Measurements from ENCODE around the gene IL6ST. TPM values are rescaled to one million over a fixed set of nuclear protein-coding genes. Genes with fewer than 3 reads are reported as not detected.

IL6ST gene
- total and polyA plus RNA-seq, 2 experiments from 2014 or later: 219 to 503 TPM

DNA sequence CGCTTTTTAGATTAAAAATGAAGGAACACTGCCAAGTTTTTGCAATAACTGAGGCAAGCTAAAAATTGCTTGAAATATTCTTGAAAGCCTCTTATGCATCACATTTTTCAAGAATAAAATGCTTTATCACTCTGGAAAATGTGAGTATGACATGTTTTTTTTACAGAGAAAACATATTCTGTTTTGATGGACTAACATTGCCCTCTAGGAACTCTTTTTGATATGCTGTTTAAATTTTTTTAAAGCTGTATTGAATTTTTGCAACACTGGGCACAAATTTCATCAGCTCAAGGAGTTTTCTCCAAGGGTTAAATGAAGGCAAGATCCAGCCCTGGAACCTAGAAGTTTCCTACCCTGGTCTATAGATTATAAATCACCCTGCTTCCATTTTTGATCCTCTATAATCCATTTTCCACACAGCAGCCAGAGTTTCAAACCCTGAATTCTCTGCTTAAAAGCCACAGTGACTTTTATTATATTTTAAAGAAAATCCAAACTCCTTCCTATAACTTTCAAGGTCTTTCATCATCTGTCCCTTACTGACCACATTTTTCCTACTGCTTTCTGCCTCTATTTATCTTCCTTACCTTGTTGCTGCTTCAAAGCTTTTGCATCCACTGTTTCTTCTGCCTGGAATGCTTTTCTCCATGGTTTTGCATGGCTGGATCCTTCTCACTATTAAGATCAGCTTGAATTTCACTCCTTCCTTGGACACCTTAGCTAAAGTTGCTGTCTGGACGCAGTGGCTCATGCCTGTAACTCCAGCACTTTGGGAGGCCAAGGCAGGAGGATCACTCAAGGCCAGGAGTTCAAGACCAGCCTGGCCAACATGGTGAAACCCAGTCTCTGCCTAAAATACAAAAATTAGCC is 82.7 kb downstream of the IL6ST start:
- Histone ChIP-seq H3K79me2 (no peaks in the 10 kb centered on the region), H3K9me2 (replicated peaks; ENCODE audit: insufficient read depth) (no peaks in the 10 kb centered on the region), H3K27ac (no peak overlapping the region), H3K4me3 (no peak overlapping the region), H3K9me3 (ENCODE audit: low read depth) (no peaks in the 10 kb centered on the region), H2AFZ (no peak overlapping the region), H3K36me3 (replicated peaks; ENCODE audit: insufficient read depth, low read depth) (no peaks in the 10 kb centered on the region), H3K4me2 (no peak overlapping the region), H3K27me3 (no peaks in the 10 kb centered on the region), H4K20me1 (ENCODE audit: insufficient read depth, poor library complexity, severe bottlenecking) (no peaks in the 10 kb centered on the region), H3K4me1 (ENCODE audit: insufficient read depth) (peaks cover 5% of the 10 kb centered on the region)
- TF ChIP-seq EZH2 (IDR thresholded peaks at IDR 0.05; ENCODE audit: borderline replicate concordance) (no peak), EZH2phosphoT487 (IDR thresholded peaks at IDR 0.05; ENCODE audit: low read depth, severe bottlenecking, unreplicated experiment) (no peak)
- TF ChIP-seq, protein P1, sequence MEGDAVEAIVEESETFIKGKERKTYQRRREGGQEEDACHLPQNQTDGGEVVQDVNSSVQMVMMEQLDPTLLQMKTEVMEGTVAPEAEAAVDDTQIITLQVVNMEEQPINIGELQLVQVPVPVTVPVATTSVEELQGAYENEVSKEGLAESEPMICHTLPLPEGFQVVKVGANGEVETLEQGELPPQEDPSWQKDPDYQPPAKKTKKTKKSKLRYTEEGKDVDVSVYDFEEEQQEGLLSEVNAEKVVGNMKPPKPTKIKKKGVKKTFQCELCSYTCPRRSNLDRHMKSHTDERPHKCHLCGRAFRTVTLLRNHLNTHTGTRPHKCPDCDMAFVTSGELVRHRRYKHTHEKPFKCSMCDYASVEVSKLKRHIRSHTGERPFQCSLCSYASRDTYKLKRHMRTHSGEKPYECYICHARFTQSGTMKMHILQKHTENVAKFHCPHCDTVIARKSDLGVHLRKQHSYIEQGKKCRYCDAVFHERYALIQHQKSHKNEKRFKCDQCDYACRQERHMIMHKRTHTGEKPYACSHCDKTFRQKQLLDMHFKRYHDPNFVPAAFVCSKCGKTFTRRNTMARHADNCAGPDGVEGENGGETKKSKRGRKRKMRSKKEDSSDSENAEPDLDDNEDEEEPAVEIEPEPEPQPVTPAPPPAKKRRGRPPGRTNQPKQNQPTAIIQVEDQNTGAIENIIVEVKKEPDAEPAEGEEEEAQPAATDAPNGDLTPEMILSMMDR (IDR thresholded peaks at IDR 0.05; ENCODE audit: poor library complexity): no peak
- 86% methylated on average over 2 of the region's 2 CpGs for WGBS (ENCODE audit: low lambda C conversion rate, missing lambda C conversion rate)
- no peak for DNase-seq (ENCODE audit: low spot score)

DNA sequence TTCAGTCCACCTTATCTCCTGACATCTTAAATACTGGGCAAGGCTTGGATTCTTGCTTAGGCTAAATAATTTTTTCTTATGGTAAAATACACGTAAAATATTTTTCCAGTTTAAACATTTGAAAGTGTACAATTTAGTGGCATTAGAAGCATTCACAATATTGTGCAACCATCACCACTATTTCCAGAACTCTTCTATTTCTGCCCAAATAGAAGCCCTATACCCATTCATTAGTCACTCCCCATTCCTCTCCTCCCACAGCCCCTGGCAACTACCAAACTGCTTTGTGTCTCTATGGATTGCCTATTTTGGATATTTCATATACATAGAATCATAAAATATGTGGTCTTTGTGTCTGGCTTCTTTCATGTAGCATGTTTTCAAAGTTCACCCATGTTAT is 86.0 kb downstream of the IL6ST start:
- Histone ChIP-seq H3K79me2 (no peaks in the 10 kb centered on the region), H3K27ac (no peak overlapping the region), H3K9me3 (ENCODE audit: low read depth) (no peaks in the 10 kb centered on the region), H3K4me2 (no peak overlapping the region), H3K36me3 (replicated peaks; ENCODE audit: insufficient read depth, low read depth) (no peaks in the 10 kb centered on the region), H4K20me1 (ENCODE audit: insufficient read depth, poor library complexity, severe bottlenecking) (no peaks in the 10 kb centered on the region), H3K4me1 (ENCODE audit: insufficient read depth) (peaks cover 4% of the 10 kb centered on the region), H3K4me3 (no peak overlapping the region), H3K27me3 (no peaks in the 10 kb centered on the region), H2AFZ (no peak overlapping the region), H3K9me2 (replicated peaks; ENCODE audit: insufficient read depth) (no peaks in the 10 kb centered on the region)
- no peak for TF ChIP-seq EZH2phosphoT487 (IDR thresholded peaks at IDR 0.05; ENCODE audit: low read depth, severe bottlenecking, unreplicated experiment)
- TF ChIP-seq, protein P1 (IDR thresholded peaks at IDR 0.05; ENCODE audit: poor library complexity): no peak
- no peak for TF ChIP-seq EZH2 (IDR thresholded peaks at IDR 0.05; ENCODE audit: borderline replicate concordance)
- WGBS (ENCODE audit: low lambda C conversion rate, missing lambda C conversion rate): 0% methylated on average over 1 of the region's 1 CpG
- no peak for DNase-seq (ENCODE audit: low spot score)

DNA sequence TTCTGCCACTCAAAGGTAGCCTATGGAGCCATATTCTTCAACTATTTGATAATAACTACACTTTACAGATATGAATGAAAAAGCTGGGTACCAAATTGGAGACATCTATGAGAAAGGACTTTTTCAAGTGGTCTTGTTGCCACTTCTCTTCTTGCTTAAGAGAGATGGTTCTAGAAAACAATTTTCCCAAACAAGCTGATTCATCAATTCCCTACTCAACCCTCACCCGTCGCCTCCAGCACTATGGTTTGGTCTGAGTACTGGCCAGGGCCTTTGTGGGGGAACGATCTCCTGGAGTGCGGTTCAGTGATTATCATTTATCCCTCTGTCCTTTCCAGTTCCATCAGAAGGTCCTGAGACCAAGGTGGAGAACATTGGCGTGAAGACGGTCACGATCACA is 86.8 kb downstream of the IL6ST start:
- no peaks in the 10 kb centered on the region for H3K36me3 ChIP-seq (replicated peaks; ENCODE audit: insufficient read depth, low read depth)
- H3K9me2 ChIP-seq (replicated peaks; ENCODE audit: insufficient read depth): no peaks in the 10 kb centered on the region
- no peaks in the 10 kb centered on the region for H3K27me3 ChIP-seq
- H3K4me3 ChIP-seq: no peak overlapping the region
- no peaks in the 10 kb centered on the region for H3K79me2 ChIP-seq
- WGBS (ENCODE audit: low lambda C conversion rate, missing lambda C conversion rate): 99% methylated on average over 7 of the region's 7 CpGs
- no peak for DNase-seq (ENCODE audit: low spot score)
- no peaks in the 10 kb centered on the region for H4K20me1 ChIP-seq (ENCODE audit: insufficient read depth, poor library complexity, severe bottlenecking)
- H3K27ac ChIP-seq: no peak overlapping the region
- TF ChIP-seq EZH2phosphoT487 (IDR thresholded peaks at IDR 0.05; ENCODE audit: low read depth, severe bottlenecking, unreplicated experiment) (no peak), EZH2 (IDR thresholded peaks at IDR 0.05; ENCODE audit: borderline replicate concordance) (no peak)
- TF ChIP-seq, protein P1 (IDR thresholded peaks at IDR 0.05; ENCODE audit: poor library complexity): no peak
- no peaks in the 10 kb centered on the region for H3K9me3 ChIP-seq (ENCODE audit: low read depth)
- no peak overlapping the region for H2AFZ ChIP-seq
- no peak overlapping the region for H3K4me2 ChIP-seq
- no peaks in the 10 kb centered on the region for H3K4me1 ChIP-seq (ENCODE audit: insufficient read depth)
